8988T (cell line): Measurements from ENCODE around the gene CCDC82.

ENCODE experiments used
- DNase-seq: peaks from one replicate; pipeline ENCODE4 v3.0.0; 2011

Gene CCDC82

GRCh38 chr11:96306071-96306470 lies 83.6 kb downstream of the CCDC82 start:
- no peak for DNase-seq

GRCh38 chr11:96303980-96304379 lies 85.7 kb downstream of the CCDC82 start:
- DNase-seq = no peak

GRCh38 chr11:96303064-96303463 lies 86.6 kb downstream of the CCDC82 start:
- no peak for DNase-seq
